Amygdala (tissue), 56 donors: ENCODE data around the gene NLGN3.

ENCODE experiments used
- DNase-seq, 56 donors: peaks; one replicate each; lab custom pipeline; 2025; lab: John Stamatoyannopoulos, UW

Gene NLGN3

GRCh38 chrX:71118032-71118984 is 26.3 kb upstream of the NLGN3 start, which contains the start of gene MED12:
TSS of gene MED12 (plus strand) at chrX:71118596. CDS start at chrX:71118755, 159 bp downstream.
- DNase-seq = peak in 55 of 56 donors; percentile 3 to 89 (median 69)

GRCh38 chrX:71118985-71119535 is 25.6 kb upstream of the NLGN3 start:
- peak in 2 of 56 donors; percentile 22 to 24 for DNase-seq

DNA sequence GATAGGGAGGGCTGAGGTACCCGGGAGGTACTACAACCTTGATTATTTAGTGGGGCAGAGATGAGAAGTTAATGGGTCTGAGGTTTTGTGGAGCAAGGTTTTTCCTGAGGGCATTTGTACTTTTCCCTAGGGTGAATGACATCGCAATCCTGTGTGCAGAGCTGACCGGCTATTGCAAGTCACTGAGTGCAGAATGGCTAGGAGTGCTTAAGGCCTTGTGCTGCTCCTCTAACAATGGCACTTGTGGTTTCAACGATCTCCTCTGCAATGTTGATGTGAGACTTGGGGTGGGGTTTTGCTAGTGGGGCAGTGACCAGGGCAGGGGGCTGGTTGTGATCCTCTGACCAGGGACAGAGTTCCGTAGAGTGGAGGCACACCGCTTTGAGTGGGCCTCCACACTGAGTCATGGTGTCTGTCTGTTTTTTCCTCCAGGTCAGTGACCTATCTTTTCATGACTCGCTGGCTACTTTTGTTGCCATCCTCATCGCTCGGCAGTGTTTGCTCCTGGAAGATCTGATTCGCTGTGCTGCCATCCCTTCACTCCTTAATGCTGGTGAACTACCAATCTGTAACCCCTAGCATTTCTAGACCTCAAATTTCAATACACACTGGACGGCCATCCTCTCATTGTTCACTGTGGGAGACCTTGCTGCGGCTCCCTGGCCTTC is 16.3 kb upstream of the NLGN3 start:
- DNase-seq = no peak

GRCh38 chrX:71128915-71129765 is 15.5 kb upstream of the NLGN3 start:
- DNase-seq = peak in 49 of 56 donors; percentile 0 to 72 (median 22)

DNA sequence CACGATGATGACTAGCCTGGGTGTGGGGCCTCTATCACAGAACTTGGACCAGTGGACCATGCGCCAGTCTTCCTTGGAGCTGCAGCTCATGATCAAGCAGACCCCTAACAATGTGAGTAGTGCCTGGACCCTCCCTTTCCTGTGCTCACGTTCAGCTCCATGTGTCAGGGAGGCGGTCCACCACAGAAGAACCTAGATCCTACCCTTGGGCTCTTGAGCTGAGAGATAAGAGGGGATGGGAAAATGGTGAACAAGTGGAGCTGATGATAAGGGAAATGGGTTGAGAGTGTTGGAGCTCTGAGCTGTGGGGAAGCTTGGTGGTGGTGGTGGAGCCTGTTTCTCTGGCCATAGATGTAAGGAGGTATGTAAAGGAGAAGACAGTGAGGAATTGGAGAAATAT is 13.1 kb upstream of the NLGN3 start:
- DNase-seq = no peak

- DNase-seq = no peak
These were observed 4.2 kb upstream of the NLGN3 start for GRCh38 chrX:71140440-71140839.

DNA sequence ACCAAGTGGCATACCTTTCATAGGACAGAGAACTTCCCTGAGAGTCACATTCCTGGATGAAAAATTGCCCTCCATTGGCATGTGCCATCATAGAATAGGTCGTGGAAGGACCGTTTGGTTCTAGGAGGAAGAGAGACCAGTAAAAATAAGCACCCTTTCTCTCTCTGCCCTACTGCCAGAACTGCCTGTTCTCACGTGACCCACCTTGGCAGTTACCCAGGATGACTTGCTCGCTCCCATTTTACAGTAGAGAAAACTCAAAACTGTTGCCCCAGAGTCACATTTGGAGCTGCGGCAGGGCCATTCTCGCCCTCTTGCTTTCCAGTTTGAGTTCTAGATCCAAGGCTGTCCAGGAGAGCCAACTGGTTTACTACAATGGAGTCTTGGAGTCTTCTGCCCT is 1.1 kb upstream of the NLGN3 start:
- DNase-seq = peak in 37 of 56 donors; percentile 1 to 71 (median 17)

DNA sequence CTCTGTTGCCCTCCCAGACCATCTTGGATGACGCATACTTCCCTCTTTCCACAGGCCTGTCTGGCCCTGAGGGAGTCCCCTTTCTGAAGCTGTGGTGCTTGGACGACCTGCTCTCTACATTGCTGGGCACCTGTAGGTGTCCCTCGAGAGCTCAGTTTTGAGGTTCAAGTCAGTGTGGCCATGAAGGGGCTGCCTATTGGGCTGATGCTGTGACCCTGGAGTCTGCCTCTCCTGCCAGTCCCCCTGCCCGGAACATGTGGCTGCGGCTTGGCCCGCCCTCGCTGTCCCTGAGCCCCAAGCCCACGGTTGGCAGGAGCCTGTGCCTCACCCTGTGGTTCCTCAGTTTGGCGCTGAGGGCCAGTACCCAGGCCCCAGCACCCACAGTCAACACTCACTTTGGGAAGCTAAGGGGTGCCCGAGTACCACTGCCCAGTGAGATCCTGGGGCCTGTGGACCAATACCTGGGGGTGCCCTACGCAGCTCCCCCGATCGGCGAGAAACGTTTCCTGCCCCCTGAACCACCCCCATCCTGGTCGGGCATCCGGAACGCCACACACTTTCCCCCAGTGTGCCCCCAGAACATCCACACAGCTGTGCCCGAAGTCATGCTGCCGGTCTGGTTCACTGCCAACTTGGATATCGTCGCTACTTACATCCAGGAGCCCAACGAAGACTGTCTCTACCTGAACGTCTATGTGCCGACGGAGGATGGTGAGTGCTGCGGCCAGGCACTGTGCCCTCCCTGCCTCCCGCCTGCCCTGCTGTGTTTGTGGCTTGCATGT is 3.0 kb downstream of the NLGN3 start:
- peak in 16 of 56 donors; percentile 1 to 36 (median 15) for DNase-seq

DNA sequence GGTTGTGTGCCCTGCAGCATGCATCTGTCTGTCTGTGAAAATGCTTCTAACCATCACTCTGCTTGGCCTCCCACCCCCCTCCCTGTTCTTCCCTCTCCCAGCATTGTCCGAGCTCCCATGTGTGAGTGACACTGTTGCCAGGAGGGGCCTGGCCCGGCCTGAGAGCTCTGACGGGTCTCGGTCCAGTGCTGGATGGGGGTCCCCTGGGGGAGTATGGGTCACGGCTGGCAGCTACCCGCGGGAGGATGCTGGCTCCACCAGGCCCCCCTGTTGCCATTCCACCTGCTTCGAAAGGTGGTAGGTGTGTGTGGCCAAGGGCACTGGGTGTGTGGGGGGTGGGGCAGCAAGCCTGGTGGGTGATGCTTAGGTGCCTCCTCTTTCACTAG is 3.6 kb downstream of the NLGN3 start:
- no peak for DNase-seq

- no peak for DNase-seq
These were observed 6.7 kb downstream of the NLGN3 start for GRCh38 chrX:71151366-71151765.

GRCh38 chrX:71154196-71154595 is 9.6 kb downstream of the NLGN3 start:
- DNase-seq = no peak

GRCh38 chrX:71154641-71155040 is 10.0 kb downstream of the NLGN3 start:
- no peak for DNase-seq

- peak in 1 of 56 donors; percentile 4 for DNase-seq
These were observed 14.0 kb downstream of the NLGN3 start for GRCh38 chrX:71158603-71159002.

GRCh38 chrX:71159335-71159734 is 14.7 kb downstream of the NLGN3 start:
- no peak for DNase-seq

DNA sequence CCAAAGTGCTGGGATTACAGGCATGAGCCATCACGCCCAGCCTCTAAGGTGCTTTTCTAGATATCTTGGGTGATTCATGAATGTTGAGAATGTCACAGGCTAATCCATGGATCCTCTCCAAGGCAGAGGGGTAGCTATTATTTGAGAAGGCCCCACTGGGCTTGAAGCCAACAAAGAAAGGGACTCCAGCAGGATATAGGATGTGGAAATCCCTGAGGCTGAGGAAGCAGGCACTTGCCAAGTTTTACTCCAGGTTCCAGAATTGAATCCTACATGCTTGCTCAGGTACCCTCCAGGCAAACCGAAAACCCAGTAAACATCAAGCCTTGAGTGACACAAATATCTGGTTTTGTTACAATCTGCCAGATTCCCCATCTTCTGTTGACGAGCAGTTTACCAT is 15.8 kb downstream of the NLGN3 start:
- no peak for DNase-seq

DNA sequence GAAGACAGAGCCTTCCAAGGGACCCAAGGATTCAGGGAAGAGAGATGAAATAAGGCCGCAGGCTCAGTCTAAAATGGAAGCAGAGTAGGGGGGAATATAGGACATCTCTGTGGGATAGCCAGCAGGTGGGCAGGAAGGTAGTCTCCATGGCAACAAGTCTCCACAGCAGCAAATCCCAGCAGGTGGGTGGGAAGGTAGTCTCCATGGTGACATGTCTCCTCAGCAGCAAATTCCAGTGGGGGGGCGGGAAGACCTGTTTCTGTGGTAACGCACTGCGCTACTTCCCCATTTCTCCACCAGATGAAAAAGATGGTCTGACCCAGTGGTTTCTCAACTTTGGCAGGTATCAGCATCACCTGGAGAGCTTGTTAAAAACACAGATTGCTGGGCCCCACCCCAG is 18.3 kb downstream of the NLGN3 start:
- DNase-seq = peak in 25 of 56 donors; percentile 1 to 52 (median 16)

DNA sequence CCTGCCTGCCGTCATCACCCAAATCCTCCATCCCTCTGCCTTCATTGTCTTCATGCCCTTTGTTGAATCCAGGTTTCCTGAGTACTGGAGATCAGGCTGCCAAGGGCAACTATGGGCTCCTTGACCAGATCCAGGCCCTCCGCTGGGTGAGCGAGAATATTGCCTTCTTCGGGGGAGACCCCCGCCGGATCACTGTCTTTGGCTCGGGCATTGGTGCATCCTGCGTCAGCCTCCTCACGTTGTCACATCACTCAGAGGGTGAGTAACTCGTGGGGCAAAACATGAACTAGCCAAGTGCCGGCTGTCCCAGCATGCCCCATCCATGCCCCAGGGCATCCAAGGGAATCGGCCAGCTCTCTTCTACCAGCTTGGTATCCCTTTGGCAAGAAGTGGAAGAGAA is 19.4 kb downstream of the NLGN3 start:
- DNase-seq = no peak

DNA sequence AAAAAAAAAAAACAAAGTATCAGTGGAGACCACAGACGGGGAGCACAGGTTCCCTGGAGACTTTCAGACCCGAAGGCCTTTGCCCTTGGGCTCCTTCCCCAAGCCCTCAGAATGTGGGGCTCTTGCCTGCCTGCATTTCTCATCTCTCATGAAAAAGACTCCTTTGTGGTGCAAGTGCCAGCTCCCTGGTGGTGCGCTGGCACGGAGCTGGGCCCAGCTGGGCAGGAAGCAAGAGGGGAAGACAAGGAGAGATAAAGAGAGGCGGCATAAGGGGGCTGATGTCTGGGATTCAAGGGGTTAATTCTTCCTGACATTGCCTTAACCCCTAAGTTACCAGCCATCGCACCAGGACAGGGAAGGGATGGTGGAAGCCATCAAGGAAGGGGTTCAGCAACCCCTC is 21.8 kb downstream of the NLGN3 start:
- DNase-seq = peak in 20 of 56 donors; percentile 1 to 58 (median 16)

- DNase-seq = peak in 7 of 56 donors; percentile 2 to 35 (median 11)
These were observed 22.6 kb downstream of the NLGN3 start for GRCh38 chrX:71167031-71167781.
